T follicular helper cell (primary cell): ENCODE data around the gene PTPN3.
"Not testable (repeated sequence)": the region's sequence is repeated elsewhere in the genome, so short reads cannot be mapped to it uniquely, and the experiment has no call there.

Experiments
- DNase-seq: peaks from one replicate; pipeline ENCODE4 v3.0.0-alpha.2; 2020; ENCODE audit warnings: low read depth

PTPN3 gene

GRCh38 chr9:109401169-109401989 is 96.7 kb downstream of the PTPN3 start:
- no peak for DNase-seq

GRCh38 chr9:109399258-109399767 is 98.8 kb downstream of the PTPN3 start:
- no peak for DNase-seq

- no peak for DNase-seq
These were observed 106.9 kb downstream of the PTPN3 start for GRCh38 chr9:109391176-109391575.

- DNase-seq, result no peak
These were observed 110.3 kb downstream of the PTPN3 start for GRCh38 chr9:109387856-109388255.

- DNase-seq, result no peak
These were observed 110.9 kb downstream of the PTPN3 start for GRCh38 chr9:109387206-109387605.

GRCh38 chr9:109385499-109385898 is 112.6 kb downstream of the PTPN3 start:
- no peak for DNase-seq

- DNase-seq, result no peak
These were observed 114.2 kb downstream of the PTPN3 start for GRCh38 chr9:109383947-109384346.

- DNase-seq, result no peak
These were observed 114.8 kb downstream of the PTPN3 start for GRCh38 chr9:109383356-109383755.

- no peak for DNase-seq
These were observed 115.5 kb downstream of the PTPN3 start for GRCh38 chr9:109382585-109382984.

- DNase-seq, result no peak
These were observed 115.9 kb downstream of the PTPN3 start for GRCh38 chr9:109382182-109382581.

GRCh38 chr9:109381011-109381729 is 116.9 kb downstream of the PTPN3 start:
- no peak for DNase-seq

GRCh38 chr9:109379513-109379912 is 118.6 kb downstream of the PTPN3 start:
- no peak for DNase-seq

GRCh38 chr9:109378316-109378715 is 119.8 kb downstream of the PTPN3 start:
- DNase-seq, result no peak

- no peak for DNase-seq
These were observed 125.9 kb downstream of the PTPN3 start for GRCh38 chr9:109372246-109372645.

- no peak for DNase-seq
These were observed 126.7 kb downstream of the PTPN3 start for GRCh38 chr9:109371374-109371773.

GRCh38 chr9:109369285-109369684 is 128.8 kb downstream of the PTPN3 start:
- DNase-seq, result no peak

- no peak for DNase-seq
These were observed 137.3 kb downstream of the PTPN3 start for GRCh38 chr9:109360771-109361170.

GRCh38 chr9:109358968-109359603 is 139.0 kb downstream of the PTPN3 start:
- DNase-seq, result not testable (repeated sequence)

- DNase-seq, result no peak
These were observed 142.4 kb downstream of the PTPN3 start for GRCh38 chr9:109355564-109356297.

- no peak for DNase-seq
These were observed 143.9 kb downstream of the PTPN3 start for GRCh38 chr9:109354190-109354589.

- no peak for DNase-seq
These were observed 147.1 kb downstream of the PTPN3 start for GRCh38 chr9:109351032-109351431.

- no peak for DNase-seq
These were observed 148.7 kb downstream of the PTPN3 start for GRCh38 chr9:109349421-109349846.
